ENCODE data around the gene CD8B.

Gene CD8B

GRCh38 chr2:86774862-86775261 lies 86.8 kb downstream of the CD8B start:
- DNase-seq (ENCODE audit: low read depth in 2 of 2), result no peak

GRCh38 chr2:86772611-86773010 lies 89.1 kb downstream of the CD8B start:
- DNase-seq (ENCODE audit: low read depth in 2 of 2), result no peak

GRCh38 chr2:86770816-86771301 lies 90.8 kb downstream of the CD8B start:
- no peak for DNase-seq (ENCODE audit: low read depth in 2 of 2)

- no peak for DNase-seq (ENCODE audit: low read depth in 2 of 2)
Observed at GRCh38 chr2:86769838-86770237, 91.8 kb downstream of the CD8B start.

- no peak for DNase-seq (ENCODE audit: low read depth in 2 of 2)
Observed at GRCh38 chr2:86768189-86768949, 93.3 kb downstream of the CD8B start.

Measured in stimulated activated CD8-positive, alpha-beta memory T cell treated with anti-CD3 and anti-CD28 coated beads, Interleukin-7, amount 100 ng/mL, for 1 hour (primary cell).